Stimulated activated CD4-positive, alpha-beta T cell treated with anti-CD3 and anti-CD28 coated beads, TNF-alpha, amount 100 ng/mL, for 4 hours (primary cell): Measurements from ENCODE around the gene CCDC190.
"Not testable (repeated sequence)": the region's sequence is repeated elsewhere in the genome, so short reads cannot be mapped to it uniquely, and the experiment has no call there.

Source experiments
- DNase-seq, 3 experiments: peaks; one replicate each; pipeline ENCODE4 v3.0.0-alpha.2; 2020; ENCODE audit warnings: low read depth in 3 of 3

The CCDC190 gene

DNA sequence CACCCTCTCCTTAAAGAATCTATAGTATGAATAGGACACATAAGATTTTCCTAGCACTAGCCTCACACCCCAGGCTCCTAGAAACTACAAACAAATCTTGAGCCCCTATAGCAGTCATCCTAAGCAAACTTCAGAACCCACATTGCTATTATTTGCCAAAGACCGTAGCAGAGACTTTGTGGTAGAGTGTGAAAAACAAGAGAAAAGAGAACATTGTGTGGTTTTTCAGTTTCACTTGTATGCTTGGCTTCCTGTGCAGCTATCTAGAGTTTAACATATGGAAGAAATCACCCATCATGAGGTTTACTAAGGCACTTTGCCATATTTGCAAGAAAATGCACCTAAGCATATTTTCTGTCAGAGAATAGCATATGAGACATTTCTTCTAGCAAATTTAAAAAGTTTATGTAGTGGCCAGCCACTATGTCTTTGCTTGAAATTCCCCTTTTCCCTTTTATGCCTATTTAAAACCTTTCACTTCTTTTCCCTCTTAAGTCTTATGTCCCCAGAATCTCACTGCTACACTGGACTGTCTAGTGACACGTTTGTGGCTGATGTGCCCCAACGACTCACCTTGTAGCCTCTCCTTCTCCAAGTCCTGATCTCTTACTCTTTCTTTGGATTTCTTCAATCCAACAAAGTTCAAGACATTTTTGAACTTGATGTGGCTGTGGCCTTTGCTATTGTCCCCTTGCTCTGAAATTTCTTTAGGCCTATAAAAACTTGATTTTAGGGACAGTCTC lies 25.6 kb downstream of the CCDC190 start:
- DNase-seq: no peak

DNA sequence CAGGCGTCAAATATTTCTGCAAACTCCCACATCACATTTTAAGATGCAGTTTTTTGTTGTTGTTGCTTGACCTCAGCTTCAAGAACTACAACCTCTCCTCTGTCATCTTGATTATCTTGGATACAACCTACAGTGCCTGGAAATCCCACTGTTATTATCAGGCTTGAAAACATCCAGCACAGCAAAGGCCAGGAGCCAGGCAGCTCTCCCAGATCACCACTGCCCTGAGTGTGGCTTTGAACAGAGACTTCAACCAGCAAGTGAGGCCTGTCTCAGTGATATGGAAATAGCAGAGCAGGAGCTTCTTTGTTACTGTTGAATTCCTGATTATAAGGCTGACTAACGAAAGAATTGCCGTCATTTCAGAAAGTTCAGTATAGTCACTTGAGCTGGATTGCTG lies 28.5 kb downstream of the CCDC190 start:
- DNase-seq: no peak

DNA sequence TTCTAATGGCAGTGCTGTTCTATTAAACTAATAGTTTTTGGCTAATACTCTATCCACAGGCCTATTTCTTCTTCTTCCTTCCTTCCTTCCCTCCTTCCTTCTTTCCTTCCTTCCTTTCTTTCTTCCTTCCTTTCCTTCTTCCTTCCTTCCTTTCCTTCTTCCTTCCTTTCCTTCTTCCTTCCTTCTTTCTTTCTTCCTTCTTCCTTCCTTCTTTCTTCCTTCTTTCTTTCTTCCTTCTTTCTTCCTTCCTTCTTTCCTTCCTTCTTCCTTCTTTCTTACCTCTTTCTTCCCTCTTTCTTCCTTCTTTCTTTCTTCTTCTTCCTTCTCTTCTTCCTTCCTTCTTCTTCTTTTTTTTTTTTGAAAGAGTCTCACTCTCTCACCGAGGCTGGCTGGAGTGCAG lies 31.7 kb downstream of the CCDC190 start:
- no peak for DNase-seq

DNA sequence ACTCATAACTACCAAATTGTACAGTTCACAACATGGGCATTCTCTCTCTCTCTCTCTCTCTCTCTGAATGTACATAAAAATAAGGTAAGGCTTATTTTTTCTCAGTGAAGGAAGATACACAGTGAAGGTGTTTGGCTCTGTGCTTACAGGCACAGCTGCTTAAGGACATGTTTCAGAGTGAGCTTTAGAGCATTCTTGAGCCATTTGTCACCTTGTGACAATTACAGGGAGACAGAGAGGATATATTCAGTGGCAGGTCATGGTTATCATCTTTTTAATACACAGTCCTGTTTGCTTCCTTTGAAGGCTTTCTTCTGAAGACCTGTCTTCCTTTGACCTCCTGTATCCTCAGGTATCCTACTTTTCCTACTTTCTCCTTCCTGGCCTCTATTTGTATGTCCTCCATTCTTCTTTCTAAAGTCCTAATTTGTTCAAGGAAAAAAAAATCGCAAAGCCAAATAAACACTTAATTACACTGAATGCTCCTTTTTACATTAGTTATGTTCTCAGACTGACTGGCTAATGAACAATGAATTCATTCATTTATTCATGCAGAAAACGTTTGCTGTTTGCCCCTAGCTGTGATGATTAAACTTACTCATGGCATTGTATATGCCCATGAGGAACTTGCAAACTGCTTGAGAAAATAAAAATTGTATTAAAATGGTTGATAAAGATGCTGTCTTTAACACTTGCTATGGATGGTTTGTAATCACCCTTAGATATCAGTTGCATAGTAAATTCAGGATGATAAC lies 37.0 kb downstream of the CCDC190 start:
- no peak for DNase-seq

DNA sequence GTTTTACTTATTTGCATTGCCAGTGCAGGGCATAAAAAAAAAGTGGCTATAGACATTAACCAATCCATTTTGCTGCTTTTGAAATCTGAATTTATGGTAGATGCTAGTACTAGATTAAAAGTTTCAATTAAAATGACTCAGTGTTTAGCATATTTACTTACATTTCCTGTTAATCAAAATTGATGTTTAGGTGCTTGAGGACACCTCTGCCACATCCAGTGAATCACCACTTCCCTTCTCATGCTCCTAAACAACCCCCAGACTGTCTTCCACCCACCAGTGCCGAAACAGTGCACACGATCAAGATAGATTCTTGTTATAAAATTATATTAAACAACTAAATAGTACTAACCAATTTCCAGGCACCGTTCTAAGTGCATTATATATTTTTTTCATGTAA lies 37.7 kb downstream of the CCDC190 start:
- no peak for DNase-seq

DNA sequence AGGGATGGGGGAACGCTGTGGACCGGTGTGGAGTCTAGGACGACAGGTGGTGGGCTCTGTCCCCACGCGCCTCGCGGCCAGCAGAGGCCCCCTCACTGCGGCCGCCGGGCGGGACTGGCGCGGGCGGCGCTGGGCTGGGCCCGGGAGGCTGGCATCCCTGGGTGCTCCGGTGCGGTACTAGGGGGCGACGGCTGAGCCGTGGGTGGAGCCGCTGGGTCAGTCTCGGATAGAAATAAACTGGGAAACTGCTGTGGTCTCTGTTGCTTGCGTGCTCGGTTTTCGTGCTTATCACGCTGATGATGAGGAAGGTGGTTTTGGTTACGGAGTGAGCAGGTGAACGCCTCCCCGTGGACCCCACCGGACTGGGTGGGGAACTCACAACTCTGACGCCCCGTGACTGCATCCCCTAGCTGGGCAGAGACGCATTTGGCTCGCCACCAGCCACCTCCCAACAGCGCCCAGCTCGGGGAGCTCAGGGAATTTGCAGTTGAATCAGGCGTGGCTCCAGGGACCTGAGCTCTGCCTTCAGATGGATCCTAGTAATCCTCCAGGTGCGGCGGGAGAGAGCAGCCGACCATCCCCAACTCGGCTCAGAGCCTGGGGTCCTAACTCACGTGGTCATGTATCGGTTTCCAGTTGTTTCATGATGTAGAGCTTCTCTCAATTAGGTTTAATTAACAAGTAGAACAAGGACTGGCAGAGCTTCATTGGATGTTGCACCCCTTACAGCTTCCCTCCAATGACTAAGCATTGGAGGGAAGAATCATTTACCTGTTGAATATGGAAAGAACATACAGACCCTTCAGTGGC lies 38.4 kb downstream of the CCDC190 start:
- DNase-seq: no peak

DNA sequence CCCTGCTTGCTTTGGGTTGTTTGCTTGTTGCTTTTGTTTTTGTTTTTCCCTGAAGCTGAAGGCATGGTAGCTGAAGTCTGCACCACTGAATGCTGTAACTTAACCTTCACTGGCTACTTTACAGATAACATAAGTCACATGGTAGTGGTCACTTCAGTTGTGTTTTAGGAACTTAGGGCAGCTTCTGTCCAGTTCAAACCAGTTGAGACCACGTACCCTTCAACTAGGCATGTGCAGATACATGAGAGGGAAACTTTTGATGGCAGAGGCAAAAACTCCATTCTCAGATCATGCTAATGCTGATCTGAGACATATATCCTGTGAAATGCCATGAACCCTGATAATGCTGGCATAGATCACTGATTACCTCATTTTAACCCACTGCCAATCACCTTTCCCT lies 42.3 kb downstream of the CCDC190 start:
- not testable (repeated sequence) for DNase-seq

DNA sequence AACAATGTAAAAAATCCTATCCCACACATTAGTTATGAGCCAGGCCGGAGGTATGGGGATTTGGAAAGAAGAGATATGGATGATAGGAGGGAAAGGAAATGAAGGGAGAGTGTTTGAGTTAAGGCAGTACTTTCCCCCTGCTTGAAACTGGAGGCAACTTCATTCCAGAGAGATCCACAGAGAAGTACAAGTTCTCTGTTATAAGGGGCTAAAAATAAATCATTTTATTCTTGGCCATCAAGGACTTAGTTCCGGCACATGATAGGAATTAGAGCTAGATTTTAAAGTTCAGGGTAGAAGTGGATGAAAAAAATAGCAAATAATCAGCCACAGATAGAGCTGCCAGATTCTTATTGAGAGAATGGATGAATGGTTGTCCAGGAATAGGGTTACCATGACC lies 42.8 kb downstream of the CCDC190 start:
- not testable (repeated sequence) for DNase-seq

DNA sequence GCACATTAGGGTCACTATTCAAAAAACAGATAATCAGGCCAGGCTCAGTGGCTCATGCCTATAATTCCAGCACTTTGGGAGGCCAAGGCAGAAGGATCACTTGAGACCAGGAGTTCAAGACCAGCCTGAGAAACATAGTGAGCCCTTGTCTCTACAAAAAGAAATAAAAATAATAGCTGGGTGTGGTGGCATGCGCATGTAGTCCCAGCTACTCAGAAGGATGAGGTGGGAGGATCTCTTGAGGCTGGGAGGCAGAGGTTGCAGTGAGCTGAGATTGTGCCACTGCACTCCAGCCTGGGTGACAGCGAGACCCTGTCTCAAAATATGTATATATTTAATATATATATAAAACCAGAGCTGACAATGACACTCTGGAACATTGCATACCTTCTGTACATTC lies 48.6 kb downstream of the CCDC190 start:
- not testable (repeated sequence) for DNase-seq

DNA sequence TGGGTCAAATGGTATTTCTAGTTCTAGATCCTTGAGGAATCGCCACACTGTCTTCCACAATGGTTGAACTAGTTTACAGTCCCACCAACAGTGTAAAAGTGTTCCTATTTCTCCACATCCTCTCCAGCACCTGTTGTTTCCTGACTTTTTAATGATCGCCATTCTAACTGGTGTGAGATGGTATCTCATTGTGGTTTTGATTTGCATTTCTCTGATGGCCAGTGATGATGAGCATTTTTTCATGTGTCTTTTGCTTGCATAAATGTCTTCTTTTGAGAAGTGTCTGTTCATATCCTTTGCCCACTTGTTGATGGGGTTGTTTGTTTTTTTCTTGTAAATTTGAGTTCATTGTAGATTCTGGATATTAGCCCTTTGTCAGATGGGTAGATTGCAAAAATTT lies 53.5 kb downstream of the CCDC190 start:
- not testable (repeated sequence) for DNase-seq
